NCI-H1105 (cell line): ENCODE data around the gene TMCO4.
"Not testable (repeated sequence)": the region's sequence is repeated elsewhere in the genome, so short reads cannot be mapped to it uniquely, and the experiment has no call there.

Experiments used
- DNase-seq: peaks from one replicate; lab custom pipeline; 2025; lab: John Stamatoyannopoulos, UW

The TMCO4 gene

DNA sequence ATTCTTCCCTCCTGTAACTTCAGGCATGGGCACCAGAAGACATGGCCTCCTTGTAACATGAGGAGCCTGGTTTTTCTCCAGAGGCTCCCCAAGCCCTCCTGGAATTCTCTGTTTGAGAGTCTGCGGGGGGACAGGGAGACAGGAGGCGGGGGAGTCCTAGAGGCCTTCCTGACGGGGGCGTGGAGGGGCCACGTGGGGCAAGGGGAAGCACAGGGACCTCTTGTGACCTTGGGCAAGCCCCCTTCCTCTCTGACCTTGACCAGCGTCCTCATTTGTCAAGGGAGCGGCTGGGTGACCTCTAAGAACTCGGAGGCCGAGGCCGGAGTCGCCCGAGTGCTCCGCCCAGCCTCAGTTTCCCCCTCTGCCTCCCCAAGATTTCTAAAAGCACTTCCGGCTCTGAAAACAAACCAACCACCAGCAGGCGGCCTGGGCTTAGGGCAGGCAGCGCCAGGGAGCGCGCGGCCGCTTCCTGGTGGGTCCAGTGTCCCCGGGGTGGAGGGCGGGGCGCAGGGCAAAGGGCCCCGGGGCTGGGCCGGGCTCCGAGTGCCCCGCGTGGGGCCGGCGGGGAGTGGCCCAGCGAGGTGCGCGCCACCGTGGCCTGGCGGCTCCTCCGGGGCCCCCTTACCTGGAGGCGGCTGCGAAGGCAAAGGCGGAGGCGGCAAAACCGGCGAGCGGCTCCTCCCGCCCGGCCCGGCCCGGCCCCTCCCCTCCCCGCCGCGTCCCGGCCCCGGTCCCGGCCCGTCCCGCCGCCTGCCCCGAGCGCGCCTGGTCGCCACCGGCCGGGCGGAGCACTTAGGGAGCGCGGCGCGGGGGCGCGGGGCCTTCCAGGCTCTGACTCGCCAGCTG is at the start of gene TMCO4:
Gene TMCO4, minus strand, starts transcription at position 687 of the 846 bp plus-strand sequence. CDS start 19,158 bp downstream, outside the sequence.
- DNase-seq: no peak

DNA sequence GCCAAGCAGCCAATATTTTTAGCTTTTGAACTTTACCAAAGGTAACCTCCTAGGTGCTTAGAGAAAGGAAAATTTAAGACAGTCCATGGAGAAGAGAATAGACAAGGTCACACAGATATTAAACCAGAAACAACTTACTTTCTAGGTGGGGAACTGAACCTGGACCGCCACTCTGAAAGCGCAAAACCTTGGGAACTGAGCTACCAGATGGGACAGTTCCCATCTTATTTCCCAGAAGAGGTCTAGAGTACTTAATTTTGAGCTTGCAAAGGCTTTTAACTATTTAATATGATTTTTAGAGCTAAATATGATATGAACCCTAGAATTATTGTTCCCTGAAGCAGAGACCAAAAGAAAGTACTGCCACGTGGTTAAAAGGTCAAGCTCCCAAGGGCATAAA is 49.6 kb upstream of the TMCO4 start:
- DNase-seq: not testable (repeated sequence)

DNA sequence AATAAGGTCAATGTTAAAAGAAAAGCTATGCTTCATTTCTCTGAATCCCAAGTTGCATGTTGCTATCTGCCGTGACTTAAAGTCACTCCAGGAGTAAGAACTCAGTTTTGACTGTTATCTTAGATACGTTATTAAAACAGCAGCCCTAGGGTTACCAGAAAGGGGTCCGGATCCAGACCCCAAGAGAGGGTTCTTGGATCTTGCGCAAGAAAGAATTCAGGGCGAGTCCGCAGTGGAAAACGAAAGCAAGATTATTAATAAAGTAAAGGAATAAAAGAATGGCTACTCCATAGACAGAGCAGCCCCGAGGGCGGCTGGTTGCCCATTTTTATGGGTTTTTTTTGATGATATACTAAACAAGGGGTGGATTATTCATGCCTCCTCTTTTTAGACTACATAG is 47.6 kb upstream of the TMCO4 start:
- DNase-seq: not testable (repeated sequence)

DNA sequence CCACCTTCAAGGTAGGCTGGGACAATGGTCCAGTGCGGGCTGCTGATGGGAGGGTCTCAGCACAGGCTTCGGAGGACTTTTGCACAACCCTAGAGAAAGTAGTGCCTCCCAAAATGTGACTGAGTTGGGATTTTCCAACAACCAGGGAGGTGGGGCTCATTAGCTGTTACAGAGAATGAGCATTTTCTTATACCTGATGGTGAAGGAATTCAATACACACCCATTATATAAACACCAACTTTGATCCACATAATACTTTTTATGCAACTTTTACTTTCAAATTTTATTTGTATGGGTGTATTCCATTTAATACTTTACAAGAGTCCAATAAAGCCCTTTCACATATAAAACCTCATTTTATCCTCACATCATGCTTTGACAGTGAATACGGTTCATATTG is 46.6 kb upstream of the TMCO4 start:
- no peak for DNase-seq

DNA sequence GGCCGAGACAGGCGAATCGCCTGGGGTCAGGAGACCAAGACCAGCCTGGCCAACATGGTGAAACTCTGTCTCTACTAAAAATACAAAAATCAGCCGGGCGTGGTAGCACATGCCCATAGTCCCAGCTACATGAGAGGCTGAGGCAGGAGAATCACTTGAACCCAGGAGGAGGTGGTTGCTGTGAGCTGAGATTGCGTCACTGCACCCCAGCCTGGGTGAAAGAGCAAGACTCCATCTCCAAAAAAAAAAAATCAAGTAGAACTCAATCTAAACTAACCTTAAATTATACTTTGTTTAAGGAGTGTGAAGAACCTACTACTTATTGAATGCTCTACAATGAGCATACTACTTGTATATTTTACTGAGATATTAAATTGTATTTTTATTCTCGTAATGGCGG is 45.8 kb upstream of the TMCO4 start:
- no peak for DNase-seq

DNA sequence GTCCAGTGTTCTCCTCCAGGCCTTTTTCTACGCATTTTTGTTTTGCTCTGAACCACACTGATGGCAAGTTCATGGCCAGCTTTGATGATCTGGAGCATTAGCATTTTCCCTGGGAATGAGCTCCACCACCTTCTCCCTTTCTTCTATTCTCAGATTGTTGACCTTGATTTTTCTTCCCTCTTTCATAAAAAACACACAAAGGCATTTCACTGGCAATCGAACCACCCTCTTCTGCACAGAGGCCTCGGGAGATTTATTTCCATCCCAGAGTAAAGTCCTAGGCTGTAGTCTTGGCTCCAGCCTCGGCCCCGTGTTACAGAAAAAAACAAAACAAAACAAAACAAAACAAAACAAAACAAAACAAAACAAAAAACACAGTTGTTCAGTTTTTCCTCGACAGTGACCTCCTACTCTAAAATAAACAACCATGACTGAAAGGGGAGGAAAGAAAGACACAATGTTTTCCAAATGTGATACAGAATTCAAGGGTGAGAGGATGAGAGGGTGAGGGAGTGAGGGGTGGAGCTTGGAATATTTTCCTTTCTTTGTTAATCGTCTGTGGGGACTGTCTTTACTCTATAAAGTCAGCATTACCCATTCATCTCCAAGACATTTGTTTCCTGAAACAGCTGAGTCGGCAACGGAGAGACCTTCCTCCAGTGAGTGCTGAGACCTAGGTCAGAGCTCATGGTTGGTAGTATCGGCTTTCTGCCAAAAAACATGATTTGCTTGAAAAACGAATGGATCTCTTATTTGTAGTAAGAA is 45.2 kb upstream of the TMCO4 start:
- DNase-seq: no peak

DNA sequence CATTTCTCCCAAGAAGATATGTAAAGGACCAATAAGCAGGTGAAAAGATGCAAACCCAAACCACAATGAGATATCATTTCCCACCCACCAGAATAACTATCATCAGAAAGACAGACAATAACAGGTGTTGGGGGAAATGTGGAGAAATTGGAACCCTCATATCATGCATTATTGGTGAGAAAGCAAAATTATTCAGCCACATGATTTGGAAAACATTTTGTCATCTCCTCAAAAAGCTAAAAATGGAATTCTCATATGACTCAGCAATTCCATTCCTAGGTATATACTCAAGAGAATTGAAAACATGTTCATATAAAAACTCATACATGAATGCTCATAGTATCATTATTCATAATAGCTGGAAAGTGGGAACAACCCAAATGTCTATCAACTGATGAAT is 40.5 kb upstream of the TMCO4 start:
- no peak for DNase-seq

DNA sequence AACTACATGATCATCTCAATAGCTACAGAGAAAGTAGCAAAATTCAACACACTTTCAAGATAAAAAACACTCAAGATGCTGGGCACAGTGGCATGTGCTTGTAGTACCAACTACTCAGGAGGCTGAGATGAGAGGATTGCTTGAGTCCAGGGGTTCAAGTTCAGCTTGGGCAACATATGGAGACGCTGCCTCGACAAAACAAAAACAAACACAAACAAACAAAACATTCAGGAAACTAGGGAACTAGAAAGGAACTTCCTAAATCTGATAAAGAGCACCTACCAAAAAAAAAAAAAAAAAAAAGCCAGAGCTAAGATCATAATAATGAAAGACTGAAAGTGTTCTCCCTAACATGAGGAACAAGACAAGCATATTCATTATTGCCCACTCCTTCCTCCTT is 38.1 kb upstream of the TMCO4 start:
- no peak for DNase-seq

DNA sequence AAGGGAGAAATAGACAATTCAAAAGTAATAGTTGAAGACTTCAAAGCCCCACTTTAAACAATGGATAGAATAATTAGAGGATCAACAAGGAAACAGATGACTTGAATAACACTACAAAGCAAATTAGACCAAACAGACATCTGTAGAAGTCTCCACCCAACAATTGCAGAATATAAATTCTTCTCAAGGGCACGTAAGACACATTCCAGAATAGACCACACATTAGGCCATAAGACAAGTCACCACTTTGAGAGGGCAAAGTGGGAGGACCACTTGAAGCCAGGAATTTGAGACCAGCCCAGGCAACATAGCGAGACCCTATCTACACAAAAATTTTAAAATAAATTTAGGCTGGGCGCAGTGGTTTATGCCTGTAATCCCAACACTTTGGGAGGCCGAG is 35.9 kb upstream of the TMCO4 start:
- no peak for DNase-seq

DNA sequence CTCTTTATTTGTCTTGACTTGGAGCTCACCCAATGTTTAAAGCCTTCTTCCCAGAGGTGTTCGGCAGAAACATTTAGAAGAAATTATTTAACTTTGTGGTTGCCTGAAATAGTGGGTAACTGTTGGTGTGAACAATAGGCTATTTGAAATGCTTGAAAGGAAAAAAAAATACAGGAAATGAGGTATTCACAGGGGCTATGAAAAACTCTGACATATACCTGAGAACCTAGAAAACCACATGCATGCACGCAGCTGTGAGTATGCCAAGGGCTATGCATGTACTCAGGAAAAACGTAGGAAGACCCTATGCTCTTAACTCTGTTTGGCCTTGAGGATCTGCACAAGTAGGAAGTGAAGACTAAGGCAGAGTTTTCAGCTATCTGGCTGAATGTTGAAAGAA is 31.7 kb upstream of the TMCO4 start:
- no peak for DNase-seq

DNA sequence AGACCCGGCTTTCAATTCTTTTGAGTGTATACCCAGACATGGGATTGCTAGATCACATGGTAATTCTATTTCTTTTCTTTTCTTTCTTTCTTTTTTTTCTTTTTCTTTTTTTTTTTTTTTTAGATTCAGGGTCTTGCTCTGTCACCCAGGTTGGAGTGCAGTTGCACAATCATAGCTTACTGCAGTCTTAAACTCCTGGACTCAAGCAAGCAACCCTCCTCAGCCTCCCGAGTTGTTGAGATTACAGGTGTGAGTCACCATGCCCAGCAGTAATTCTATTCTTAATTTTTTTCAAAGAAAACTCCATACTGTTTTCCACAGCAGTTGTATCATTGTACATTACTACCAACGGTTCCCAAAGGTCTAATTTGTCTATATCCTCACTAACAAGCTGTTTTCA is 28.8 kb upstream of the TMCO4 start:
- DNase-seq: no peak

DNA sequence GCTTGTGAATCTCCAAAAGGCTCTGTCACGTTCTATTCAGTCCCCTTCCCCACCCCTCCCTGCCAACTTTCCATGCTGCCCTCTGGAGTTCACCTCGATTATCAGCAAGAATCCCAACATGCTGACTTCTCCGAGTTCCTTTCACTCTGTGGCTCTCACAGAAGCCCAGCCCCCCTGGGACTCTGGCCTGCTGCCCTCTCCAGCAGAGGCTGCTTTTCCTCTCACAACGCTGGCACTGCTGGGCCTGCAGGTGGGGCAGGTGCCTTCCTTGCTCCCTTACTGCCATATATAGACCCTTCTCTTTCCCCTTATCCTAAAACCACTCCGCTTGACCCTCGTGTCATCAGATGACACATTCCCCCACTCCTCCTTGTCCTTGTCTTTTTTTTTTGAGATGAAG is 25.6 kb upstream of the TMCO4 start:
- DNase-seq: no peak

DNA sequence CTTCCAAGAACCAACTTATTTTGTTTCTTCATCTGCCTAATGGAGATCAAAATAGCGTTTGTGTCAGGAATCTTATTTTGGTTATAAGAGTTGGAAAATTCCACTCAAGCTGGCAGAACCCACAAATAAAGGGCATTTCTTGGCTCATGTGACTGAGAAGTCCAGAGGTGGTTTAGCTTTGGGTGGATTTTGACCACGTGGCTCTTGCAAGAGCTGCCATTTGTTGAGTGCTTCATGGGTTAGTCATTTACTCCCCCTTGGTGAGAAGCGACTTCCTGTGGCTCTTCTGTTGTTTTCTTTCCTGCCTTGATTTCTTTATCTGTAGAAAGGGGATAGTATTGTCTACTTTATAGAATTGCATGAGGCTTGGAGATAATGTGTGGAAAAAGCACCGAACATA is 24.8 kb upstream of the TMCO4 start:
- DNase-seq: no peak

DNA sequence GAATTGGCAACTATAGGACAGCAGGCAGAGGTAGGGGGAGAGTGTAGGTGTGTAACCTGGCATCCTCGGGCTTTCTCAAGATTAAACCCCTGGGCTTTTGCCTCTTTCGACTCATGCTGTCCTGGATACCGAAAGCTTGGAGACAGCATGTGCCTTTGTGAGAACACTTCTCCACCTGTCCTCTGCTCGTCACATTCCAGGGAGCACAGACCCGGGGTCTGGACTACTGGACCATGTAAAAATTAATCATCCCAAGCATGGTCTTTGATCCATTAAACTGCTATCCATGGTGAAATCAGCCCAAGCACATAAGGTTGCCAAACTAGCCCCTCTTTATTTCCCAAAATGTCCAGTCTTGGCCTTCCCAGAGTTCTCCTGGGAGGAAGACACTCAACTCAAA is 24.3 kb upstream of the TMCO4 start:
- DNase-seq: no peak

DNA sequence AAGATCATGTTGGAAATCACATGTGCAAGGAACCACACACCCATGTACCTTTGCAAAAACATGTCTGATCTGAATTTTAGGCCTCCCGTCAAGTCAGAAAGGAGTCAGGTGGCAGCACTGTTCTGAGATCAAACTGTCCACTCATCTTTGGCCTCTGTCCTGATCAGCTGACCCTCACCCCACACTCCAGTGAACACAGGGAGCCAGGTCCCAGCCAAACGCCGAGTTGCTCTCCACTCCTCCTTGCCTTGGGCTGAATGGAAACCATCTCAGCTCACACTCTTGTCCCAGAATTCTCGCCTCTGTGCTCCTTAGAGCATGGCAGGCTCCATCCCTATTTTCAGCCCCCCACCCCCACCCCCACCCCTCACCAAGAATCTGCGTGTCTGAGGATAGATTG is 20.0 kb upstream of the TMCO4 start:
- DNase-seq: no peak

DNA sequence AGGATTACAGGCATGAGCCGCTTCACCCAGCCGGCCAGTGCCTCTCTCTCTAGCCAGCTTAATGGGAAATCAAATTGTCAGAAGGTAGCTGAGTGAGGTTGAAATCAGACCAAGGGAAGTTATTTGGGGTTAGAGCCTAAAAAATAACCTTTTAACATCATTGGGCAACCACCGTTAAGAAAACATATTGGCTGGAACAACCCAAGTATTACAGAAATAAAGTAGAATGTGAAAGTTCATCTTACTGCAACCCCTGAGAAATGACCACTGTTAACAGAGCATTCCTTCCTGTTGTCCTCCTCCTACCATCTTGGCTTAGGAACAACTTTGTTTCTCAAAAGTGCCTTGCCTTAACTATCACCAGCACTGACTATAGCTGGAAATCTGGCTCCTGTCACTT is 18.6 kb upstream of the TMCO4 start:
- DNase-seq: no peak

DNA sequence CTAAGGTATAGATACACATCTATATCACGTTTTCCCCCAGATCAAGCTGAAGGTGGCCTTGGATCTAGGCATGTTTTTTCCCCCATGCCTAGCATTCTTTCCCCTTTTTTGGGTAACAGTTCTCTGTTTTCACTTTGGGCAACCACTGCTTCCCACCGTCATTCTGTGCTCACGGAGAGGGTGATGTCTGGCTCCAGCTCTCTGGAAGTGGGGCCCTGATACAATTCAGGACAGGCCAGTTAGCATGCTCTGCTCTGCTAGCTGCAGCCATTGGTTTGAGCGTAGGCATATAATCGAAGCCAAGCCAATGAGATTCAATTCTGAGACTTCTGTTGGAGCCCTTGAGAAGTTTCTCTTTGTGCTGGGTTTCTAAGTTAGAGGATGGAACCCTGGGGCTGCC is 17.4 kb upstream of the TMCO4 start:
- DNase-seq: no peak

DNA sequence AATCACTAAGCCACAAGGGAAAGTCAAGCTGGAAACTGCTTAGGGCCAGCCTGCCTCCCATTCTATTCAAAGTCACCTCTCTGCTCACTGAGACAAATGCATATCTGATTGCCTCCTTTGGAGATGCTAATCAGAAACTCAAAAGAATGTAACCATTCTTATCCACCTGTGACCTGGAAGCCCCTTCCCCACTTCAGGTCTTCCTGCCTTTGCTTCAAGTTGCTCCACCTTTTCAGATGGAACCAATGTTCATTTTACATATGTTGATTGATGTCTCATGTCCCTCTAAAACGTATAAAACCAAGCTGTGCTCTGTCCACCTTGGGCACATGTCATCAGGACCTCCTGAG is 17.0 kb upstream of the TMCO4 start:
- not testable (repeated sequence) for DNase-seq

DNA sequence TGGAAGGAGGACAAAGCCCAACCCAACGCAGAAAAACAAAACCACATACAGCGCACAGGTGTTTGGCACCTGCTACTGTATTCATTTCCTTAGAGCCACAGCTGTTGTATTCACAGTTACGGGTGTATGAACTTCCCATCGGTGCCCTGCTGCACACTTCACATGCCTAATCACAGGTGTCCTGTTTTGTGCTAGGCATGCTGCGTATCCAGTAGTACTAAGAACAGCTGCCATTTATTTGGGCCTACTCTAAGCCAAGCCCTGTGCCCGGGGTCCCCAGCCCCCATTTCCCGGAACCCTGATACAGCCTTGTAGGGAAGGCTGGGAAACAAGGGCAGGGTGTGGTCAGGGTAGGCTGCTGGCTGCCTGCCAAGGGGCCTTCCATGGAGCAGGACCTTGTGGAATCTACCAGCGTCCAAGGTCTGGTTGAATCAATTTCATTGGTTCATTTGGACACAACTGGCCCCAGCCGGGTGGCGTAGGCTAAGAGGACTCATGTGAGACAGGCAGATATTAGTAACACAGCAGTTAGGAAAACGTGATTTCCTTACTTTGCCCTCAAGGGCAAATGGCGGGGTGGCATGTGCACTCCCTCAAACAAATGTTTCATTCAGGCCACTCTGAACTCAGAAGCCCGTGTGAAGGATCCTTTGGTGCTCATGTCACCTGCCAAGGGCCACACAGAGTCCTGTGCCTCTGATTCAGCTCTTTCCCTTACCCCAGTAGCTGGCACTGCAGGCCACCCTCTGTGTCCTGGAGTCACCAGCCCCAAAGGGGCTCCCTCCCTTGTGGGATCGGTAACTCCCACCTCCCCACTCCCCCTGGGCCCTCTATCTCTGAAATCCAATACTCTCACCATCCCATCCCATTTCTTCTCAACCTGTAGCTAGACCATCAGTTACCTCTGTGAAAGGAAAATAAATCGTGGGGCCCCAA is 16.4 kb upstream of the TMCO4 start:
- DNase-seq: peak; percentile 90

DNA sequence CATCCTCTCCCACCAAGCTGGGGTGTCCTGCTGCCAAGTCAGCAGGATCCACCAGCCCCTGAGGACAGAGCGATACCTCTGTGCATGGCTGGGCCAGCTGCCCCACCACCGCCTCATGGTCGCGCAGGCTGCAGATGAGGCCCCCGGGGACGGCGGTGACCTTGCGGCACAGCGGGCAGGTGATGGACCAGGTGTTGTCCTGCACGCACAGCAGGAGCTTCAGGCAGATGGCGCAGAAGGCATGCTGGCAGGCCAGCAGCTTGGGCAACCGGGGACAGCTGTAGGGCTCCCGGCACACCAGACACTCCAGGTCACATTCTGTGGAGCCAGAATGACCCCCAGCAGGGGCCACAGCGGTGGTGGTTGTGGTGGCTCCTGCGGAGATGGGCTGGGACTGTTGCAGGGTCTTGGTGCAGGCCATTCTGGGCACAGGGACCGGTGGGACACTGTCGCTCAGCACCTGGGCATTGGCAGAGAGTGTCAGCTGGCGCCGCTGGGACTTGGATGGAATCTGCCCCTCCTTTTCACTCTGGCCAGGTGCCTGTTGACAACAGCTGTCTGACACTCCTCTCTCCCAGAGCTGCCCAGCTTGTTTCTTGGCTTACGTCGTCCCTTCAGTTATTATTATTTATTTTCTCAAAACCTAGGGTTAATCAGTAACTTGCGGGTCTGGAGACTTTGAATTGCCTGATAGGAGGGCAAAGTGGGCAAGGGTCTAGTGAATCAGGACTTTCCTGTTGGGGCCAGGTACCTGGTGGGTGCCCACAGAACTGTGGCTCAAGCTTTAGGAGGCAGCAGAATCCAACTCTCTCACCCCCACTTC is 15.2 kb upstream of the TMCO4 start, which contains the start of gene RNF186:
Gene RNF186, minus strand, starts transcription at position 603 of the 823 bp plus-strand sequence. Its CDS starts 182 bp downstream, at position 421.
- peak; percentile 74 for DNase-seq

DNA sequence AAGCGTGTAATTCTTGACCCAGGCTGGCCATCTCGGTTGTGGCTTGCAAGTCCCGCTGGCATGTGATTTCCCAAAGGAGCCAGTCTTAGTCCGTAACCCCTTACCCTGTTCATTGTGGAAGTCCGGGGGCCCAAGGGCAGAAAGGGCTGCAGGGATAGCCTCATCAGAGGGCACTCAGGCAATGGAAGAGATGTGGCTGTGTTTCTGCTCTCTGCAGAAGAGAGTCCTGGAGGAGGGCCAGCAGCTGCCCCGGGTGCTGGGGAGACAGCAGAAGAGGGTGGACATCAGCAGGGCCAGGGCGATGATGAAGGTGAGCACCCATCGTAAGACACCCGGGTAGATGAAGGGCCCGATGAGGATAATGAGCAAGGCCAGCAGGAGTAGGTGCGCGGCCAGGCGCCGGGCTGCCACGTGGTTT is 14.5 kb upstream of the TMCO4 start:
- no peak for DNase-seq

DNA sequence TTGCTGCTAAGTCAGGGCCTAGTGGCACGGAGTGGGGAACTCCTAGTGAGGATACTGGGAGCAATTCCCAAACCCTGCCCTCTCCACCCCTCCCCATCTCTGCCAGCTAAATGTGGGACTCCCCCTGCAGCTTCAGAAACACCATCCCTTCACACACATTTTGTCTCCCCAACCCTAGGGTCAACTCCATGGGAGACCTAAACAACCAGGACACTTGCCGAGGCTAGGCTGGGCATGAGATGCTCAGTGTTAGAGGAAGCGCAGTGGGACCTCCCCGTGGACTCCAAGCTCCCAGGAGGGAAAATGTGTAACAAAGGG is 13.9 kb upstream of the TMCO4 start:
- no peak for DNase-seq
